Measurements from ENCODE around the gene NOL9. TPM values are rescaled to one million over a fixed set of nuclear protein-coding genes. Genes with fewer than 3 reads are reported as not detected.

Gene NOL9
- polyA plus RNA-seq, 3 donors, result 3.7 to 11.5 (median 7.6) TPM

DNA sequence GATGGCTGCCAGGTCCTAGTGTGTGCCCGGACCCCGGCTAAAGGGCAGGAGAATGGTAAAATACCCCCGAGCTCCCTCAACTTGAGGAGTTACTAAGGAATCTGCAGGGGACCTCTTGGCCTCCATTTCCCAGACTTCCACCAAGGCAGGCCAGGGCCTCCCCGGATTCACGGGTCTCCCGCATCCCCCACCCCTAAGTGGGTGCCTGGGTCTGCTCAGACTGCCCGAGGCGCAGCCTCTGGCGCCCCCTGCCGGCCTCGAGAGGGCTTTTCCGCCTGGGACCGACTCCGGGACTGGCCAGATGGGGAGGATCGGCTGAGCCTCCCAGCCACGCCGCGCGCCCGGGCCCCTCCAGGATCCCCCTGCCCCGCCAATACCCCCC lies 64.5 kb downstream of the NOL9 start:
- peaks cover 5% of the 10 kb centered on the region for H3K4me1 Mint-ChIP-seq
- no peak overlapping the region for H3K9ac ChIP-seq (ENCODE audit: insufficient read depth, low read length, poor library complexity, severe bottlenecking)
- H3K4me2 ChIP-seq (replicated peaks; ENCODE audit: extremely low read depth, low read length, poor library complexity, severe bottlenecking), result peak overlapping the region; percentile 48
- H3K27me3 Mint-ChIP-seq (ENCODE audit: low read depth in 3 of 3), result peaks cover 48 to 74% (median 53%) of the 10 kb centered on the region in 3 donors
- H3K4me1 ChIP-seq (ENCODE audit: control insufficient read depth in 1 of 2, insufficient read depth in 2 of 2, low read length in 2 of 2), result peaks cover 9 to 10% of the 10 kb centered on the region in 2 donors
- peak overlapping the region; percentile 29 for H2AFZ ChIP-seq (ENCODE audit: insufficient read depth, low read depth, low read length, poor library complexity, severe bottlenecking)
- H3K79me2 ChIP-seq (ENCODE audit: insufficient read depth, low read length), result no peaks in the 10 kb centered on the region
- H3K4me3 ChIP-seq (replicated peaks in 1 of 3; ENCODE audit: low read depth in 2 of 3, low read length in 3 of 3), result no peak overlapping the region
- peak; percentile 24 to 49 (median 32) for DNase-seq
- H4K20me1 ChIP-seq (ENCODE audit: insufficient read depth, low read length), result no peaks in the 10 kb centered on the region
- intact Hi-C loops (cut with micrococcal nuclease), result loop anchor here in 1 of 2 donors (5.0 kb wide), 1 partner anchor 728 kb away; no protein-coding TSS in a partner anchor
- 9% methylated on average over 19 of the region's 21 CpGs for WGBS (ENCODE audit: insufficient coverage)
- H3K27ac ChIP-seq (ENCODE audit: low read depth in 1 of 2, low read length in 2 of 2), result no peak overlapping the region
- peaks cover 0 to 4% (median 2%) of the 10 kb centered on the region in 7 donors for H3K9me3 Mint-ChIP-seq
- H3K36me3 ChIP-seq (replicated peaks in 1 of 2; ENCODE audit: control insufficient read depth in 1 of 2, insufficient read depth in 2 of 2, low read length in 2 of 2), result no peaks in the 10 kb centered on the region
- TF ChIP-seq, protein P1, sequence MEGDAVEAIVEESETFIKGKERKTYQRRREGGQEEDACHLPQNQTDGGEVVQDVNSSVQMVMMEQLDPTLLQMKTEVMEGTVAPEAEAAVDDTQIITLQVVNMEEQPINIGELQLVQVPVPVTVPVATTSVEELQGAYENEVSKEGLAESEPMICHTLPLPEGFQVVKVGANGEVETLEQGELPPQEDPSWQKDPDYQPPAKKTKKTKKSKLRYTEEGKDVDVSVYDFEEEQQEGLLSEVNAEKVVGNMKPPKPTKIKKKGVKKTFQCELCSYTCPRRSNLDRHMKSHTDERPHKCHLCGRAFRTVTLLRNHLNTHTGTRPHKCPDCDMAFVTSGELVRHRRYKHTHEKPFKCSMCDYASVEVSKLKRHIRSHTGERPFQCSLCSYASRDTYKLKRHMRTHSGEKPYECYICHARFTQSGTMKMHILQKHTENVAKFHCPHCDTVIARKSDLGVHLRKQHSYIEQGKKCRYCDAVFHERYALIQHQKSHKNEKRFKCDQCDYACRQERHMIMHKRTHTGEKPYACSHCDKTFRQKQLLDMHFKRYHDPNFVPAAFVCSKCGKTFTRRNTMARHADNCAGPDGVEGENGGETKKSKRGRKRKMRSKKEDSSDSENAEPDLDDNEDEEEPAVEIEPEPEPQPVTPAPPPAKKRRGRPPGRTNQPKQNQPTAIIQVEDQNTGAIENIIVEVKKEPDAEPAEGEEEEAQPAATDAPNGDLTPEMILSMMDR (IDR thresholded peaks at IDR 0.05), result peak; percentile 93
- H3K4me3 Mint-ChIP-seq, result peak overlapping the region; percentile 31 to 69
- peaks cover 5 to 49% of the 10 kb centered on the region in 2 donors for H3K27me3 ChIP-seq (ENCODE audit: control insufficient read depth in 2 of 2, insufficient read depth in 2 of 2, low read length in 2 of 2)
- H3K9me3 ChIP-seq (replicated peaks in 1 of 2; ENCODE audit: control insufficient read depth in 1 of 2, insufficient read depth in 1 of 2, low read length in 2 of 2), result no peaks in the 10 kb centered on the region
- H3K36me3 Mint-ChIP-seq, result no peaks in the 10 kb centered on the region
- H3K27ac Mint-ChIP-seq, result no peak overlapping the region

DNA sequence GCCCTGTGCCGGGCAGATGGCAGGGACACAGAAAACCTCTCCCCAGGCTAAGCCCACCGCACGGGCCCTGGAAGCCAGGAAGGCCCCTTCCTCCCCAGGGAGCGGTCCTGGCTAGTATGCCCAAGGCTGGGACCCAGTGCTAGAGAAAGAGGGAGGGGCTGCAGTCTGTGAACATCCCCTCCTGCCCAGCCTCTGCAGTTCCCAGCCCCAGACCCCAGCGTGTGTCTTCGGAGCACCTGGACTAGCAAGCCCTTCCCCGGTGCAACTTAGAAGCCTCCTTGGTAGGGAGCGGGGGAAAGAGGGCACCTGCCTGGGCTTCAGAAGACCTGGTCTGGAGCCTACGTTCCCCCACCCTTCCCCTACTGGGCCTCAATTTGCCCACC lies 64.9 kb downstream of the NOL9 start:
- no peak overlapping the region for H3K27ac ChIP-seq (ENCODE audit: low read depth in 1 of 2, low read length in 2 of 2)
- no peak overlapping the region for H2AFZ ChIP-seq (ENCODE audit: insufficient read depth, low read depth, low read length, poor library complexity, severe bottlenecking)
- no peak overlapping the region for H3K4me3 ChIP-seq (replicated peaks in 1 of 3; ENCODE audit: low read depth in 2 of 3, low read length in 3 of 3)
- intact Hi-C loops (cut with micrococcal nuclease), result loop anchor here in 1 of 2 donors (5.0 kb wide), 1 partner anchor 728 kb away; no protein-coding TSS in a partner anchor
- H3K79me2 ChIP-seq (ENCODE audit: insufficient read depth, low read length), result no peaks in the 10 kb centered on the region
- H3K9ac ChIP-seq (ENCODE audit: insufficient read depth, low read length, poor library complexity, severe bottlenecking), result no peak overlapping the region
- no peak overlapping the region for H3K4me2 ChIP-seq (replicated peaks; ENCODE audit: extremely low read depth, low read length, poor library complexity, severe bottlenecking)
- Mint-ChIP-seq H3K27ac (no peak overlapping the region), H3K4me1 (peaks cover 5% of the 10 kb centered on the region), H3K9me3 (peaks cover 0 to 4% (median 2%) of the 10 kb centered on the region in 7 donors), H3K36me3 (no peaks in the 10 kb centered on the region), H3K27me3 (ENCODE audit: low read depth in 3 of 3) (peaks cover 49 to 74% (median 55%) of the 10 kb centered on the region in 3 donors), H3K4me3 (no peak overlapping the region)
- H3K4me1 ChIP-seq (ENCODE audit: control insufficient read depth in 1 of 2, insufficient read depth in 2 of 2, low read length in 2 of 2), result peaks cover 9 to 10% of the 10 kb centered on the region in 2 donors
- TF ChIP-seq, protein P1 (IDR thresholded peaks at IDR 0.05), result no peak
- 60% methylated on average over 1 of the region's 9 CpGs for WGBS (ENCODE audit: insufficient coverage)
- no peak for DNase-seq
- H3K9me3 ChIP-seq (replicated peaks in 1 of 2; ENCODE audit: control insufficient read depth in 1 of 2, insufficient read depth in 1 of 2, low read length in 2 of 2), result no peaks in the 10 kb centered on the region
- no peaks in the 10 kb centered on the region for H4K20me1 ChIP-seq (ENCODE audit: insufficient read depth, low read length)
- H3K36me3 ChIP-seq (replicated peaks in 1 of 2; ENCODE audit: control insufficient read depth in 1 of 2, insufficient read depth in 2 of 2, low read length in 2 of 2), result no peaks in the 10 kb centered on the region
- peaks cover 8 to 51% of the 10 kb centered on the region in 2 donors for H3K27me3 ChIP-seq (ENCODE audit: control insufficient read depth in 2 of 2, insufficient read depth in 2 of 2, low read length in 2 of 2)

Measured in CD14-positive monocyte (primary cell).